Measurements from ENCODE around the gene CDX2.
"Not testable (repeated sequence)": the region's sequence is repeated elsewhere in the genome, so short reads cannot be mapped to it uniquely, and the experiment has no call there.

Gene CDX2

GRCh38 chr13:28012383-28012782, 43.3 kb upstream of the CDX2 start:
- H2AFZ ChIP-seq (ENCODE audit: low read depth, low read length): no peak overlapping the region
- no peaks in the 10 kb centered on the region for H3K4me1 ChIP-seq (ENCODE audit: control insufficient read depth, insufficient read depth, low read depth, low read length)
- peak overlapping the region; percentile 18 for H4K91ac ChIP-seq (ENCODE audit: low read length)
- WGBS: 82% methylated on average over 4 of the region's 4 CpGs
- no peak overlapping the region for H2BK15ac ChIP-seq (ENCODE audit: low read depth, poor library complexity, severe bottlenecking)
- H3K9ac ChIP-seq (ENCODE audit: low read length): no peak overlapping the region
- peaks cover 3 to 38% of the 10 kb centered on the region in 2 experiments for H3K27me3 ChIP-seq (ENCODE audit: control insufficient read depth in 1 of 2, insufficient read depth in 1 of 2, low read length in 2 of 2)
- no peak overlapping the region for H3K14ac ChIP-seq (ENCODE audit: low read length in 2 of 2)
- H4K8ac ChIP-seq (ENCODE audit: low read length): no peak overlapping the region
- H2BK120ac ChIP-seq (ENCODE audit: low read depth, low read length): no peak overlapping the region
- no peak overlapping the region for H3K4me3 ChIP-seq (ENCODE audit: insufficient read depth in 1 of 2, low read depth in 1 of 2, low read length in 2 of 2)
- H3K79me1 ChIP-seq (replicated peaks; ENCODE audit: low read length, poor library complexity, severe bottlenecking): no peaks in the 10 kb centered on the region
- H3K27ac ChIP-seq (ENCODE audit: low read length, poor library complexity, severe bottlenecking): no peak overlapping the region
- peak; percentile 14 for DNase-seq
- H2BK5ac ChIP-seq (ENCODE audit: low read depth, low read length, poor library complexity, severe bottlenecking): no peak overlapping the region
- H2AK5ac ChIP-seq (ENCODE audit: low read length, severe bottlenecking): no peak overlapping the region
- no peak overlapping the region for H2BK12ac ChIP-seq (ENCODE audit: low read length in 2 of 2)
- H3K4ac ChIP-seq (ENCODE audit: low read depth in 1 of 2, low read length in 2 of 2): no peak overlapping the region
- no peak overlapping the region for H3K18ac ChIP-seq (ENCODE audit: low read depth in 1 of 2, low read length in 2 of 2)
- H3K23ac ChIP-seq (ENCODE audit: low read length in 2 of 2): no peak overlapping the region
- no peaks in the 10 kb centered on the region for H3K9me3 ChIP-seq (ENCODE audit: control insufficient read depth, low read length)
- no peaks in the 10 kb centered on the region for H3K36me3 ChIP-seq (ENCODE audit: control insufficient read depth in 1 of 2, insufficient read depth in 2 of 2, low read depth in 1 of 2, low read length in 2 of 2)
- no peak overlapping the region for H3K4me2 ChIP-seq (ENCODE audit: low read length, poor library complexity, severe bottlenecking)

GRCh38 chr13:28010046-28010445, 40.9 kb upstream of the CDX2 start:
- no peak overlapping the region for H4K8ac ChIP-seq (ENCODE audit: low read length)
- peaks cover 3 to 37% of the 10 kb centered on the region in 2 experiments for H3K27me3 ChIP-seq (ENCODE audit: control insufficient read depth in 1 of 2, insufficient read depth in 1 of 2, low read length in 2 of 2)
- H3K9ac ChIP-seq (ENCODE audit: low read length): no peak overlapping the region
- H3K79me1 ChIP-seq (replicated peaks; ENCODE audit: low read length, poor library complexity, severe bottlenecking): no peaks in the 10 kb centered on the region
- H3K4ac ChIP-seq (ENCODE audit: low read depth in 1 of 2, low read length in 2 of 2): no peak overlapping the region
- no peak overlapping the region for H3K14ac ChIP-seq (ENCODE audit: low read length in 2 of 2)
- no peaks in the 10 kb centered on the region for H3K9me3 ChIP-seq (ENCODE audit: control insufficient read depth, low read length)
- H2BK5ac ChIP-seq (ENCODE audit: low read depth, low read length, poor library complexity, severe bottlenecking): no peak overlapping the region
- no peaks in the 10 kb centered on the region for H3K36me3 ChIP-seq (ENCODE audit: control insufficient read depth in 1 of 2, insufficient read depth in 2 of 2, low read depth in 1 of 2, low read length in 2 of 2)
- H4K91ac ChIP-seq (ENCODE audit: low read length): no peak overlapping the region
- no peaks in the 10 kb centered on the region for H3K4me1 ChIP-seq (ENCODE audit: control insufficient read depth, insufficient read depth, low read depth, low read length)
- no peak overlapping the region for H3K4me2 ChIP-seq (ENCODE audit: low read length, poor library complexity, severe bottlenecking)
- no peak overlapping the region for H3K4me3 ChIP-seq (ENCODE audit: insufficient read depth in 1 of 2, low read depth in 1 of 2, low read length in 2 of 2)
- WGBS: 68% methylated on average over 4 of the region's 5 CpGs
- no peak overlapping the region for H3K18ac ChIP-seq (ENCODE audit: low read depth in 1 of 2, low read length in 2 of 2)
- DNase-seq: no peak
- no peak overlapping the region for H3K27ac ChIP-seq (ENCODE audit: low read length, poor library complexity, severe bottlenecking)
- no peak overlapping the region for H2BK12ac ChIP-seq (ENCODE audit: low read length in 2 of 2)
- H2BK120ac ChIP-seq (ENCODE audit: low read depth, low read length): no peak overlapping the region
- no peak overlapping the region for H2AFZ ChIP-seq (ENCODE audit: low read depth, low read length)
- H2BK15ac ChIP-seq (ENCODE audit: low read depth, poor library complexity, severe bottlenecking): no peak overlapping the region
- no peak overlapping the region for H2AK5ac ChIP-seq (ENCODE audit: low read length, severe bottlenecking)
- no peak overlapping the region for H3K23ac ChIP-seq (ENCODE audit: low read length in 2 of 2)

- 100% methylated on average over 11 of the region's 13 CpGs for whole genome bisulfite sequencing
- H4K91ac ChIP-seq (ENCODE audit: low read length); H2AFZ ChIP-seq (ENCODE audit: low read depth, low read length); DNase-seq; H3K36me3 ChIP-seq (ENCODE audit: control insufficient read depth in 1 of 2, insufficient read depth in 2 of 2, low read depth in 1 of 2, low read length in 2 of 2); H3K4me2 ChIP-seq (ENCODE audit: low read length, poor library complexity, severe bottlenecking); H2BK15ac ChIP-seq (ENCODE audit: low read depth, poor library complexity, severe bottlenecking); H2BK12ac ChIP-seq (ENCODE audit: low read length in 2 of 2); H3K9me3 ChIP-seq (ENCODE audit: control insufficient read depth, low read length); H3K9ac ChIP-seq (ENCODE audit: low read length); H3K4me3 ChIP-seq (ENCODE audit: insufficient read depth in 1 of 2, low read depth in 1 of 2, low read length in 2 of 2); H2BK5ac ChIP-seq (ENCODE audit: low read depth, low read length, poor library complexity, severe bottlenecking); H3K4me1 ChIP-seq (ENCODE audit: control insufficient read depth, insufficient read depth, low read depth, low read length); H2AK5ac ChIP-seq (ENCODE audit: low read length, severe bottlenecking); H3K79me1 ChIP-seq (replicated peaks; ENCODE audit: low read length, poor library complexity, severe bottlenecking); H3K23ac ChIP-seq (ENCODE audit: low read length in 2 of 2); H3K14ac ChIP-seq (ENCODE audit: low read length in 2 of 2); H2BK120ac ChIP-seq (ENCODE audit: low read depth, low read length); H3K27ac ChIP-seq (ENCODE audit: low read length, poor library complexity, severe bottlenecking); H3K18ac ChIP-seq (ENCODE audit: low read depth in 1 of 2, low read length in 2 of 2); H4K8ac ChIP-seq (ENCODE audit: low read length); H3K4ac ChIP-seq (ENCODE audit: low read depth in 1 of 2, low read length in 2 of 2): not testable (repeated sequence)
- peaks cover 13 to 14% of the 10 kb centered on the region in 2 experiments for H3K27me3 ChIP-seq (ENCODE audit: control insufficient read depth in 1 of 2, insufficient read depth in 1 of 2, low read length in 2 of 2)
These were observed 35.9 kb upstream of the CDX2 start for GRCh38 chr13:28005016-28005415.

GRCh38 chr13:28002886-28003698, 34.0 kb upstream of the CDX2 start:
- no peak for DNase-seq
- no peak overlapping the region for H3K18ac ChIP-seq (ENCODE audit: low read depth in 1 of 2, low read length in 2 of 2)
- no peak overlapping the region for H3K14ac ChIP-seq (ENCODE audit: low read length in 2 of 2)
- WGBS: 96% methylated on average over 5 of the region's 6 CpGs
- H3K4me2 ChIP-seq (ENCODE audit: low read length, poor library complexity, severe bottlenecking): no peak overlapping the region
- H2BK12ac ChIP-seq (ENCODE audit: low read length in 2 of 2): no peak overlapping the region
- H2AFZ ChIP-seq (ENCODE audit: low read depth, low read length): no peak overlapping the region
- no peaks in the 10 kb centered on the region for H3K36me3 ChIP-seq (ENCODE audit: control insufficient read depth in 1 of 2, insufficient read depth in 2 of 2, low read depth in 1 of 2, low read length in 2 of 2)
- H3K27me3 ChIP-seq (ENCODE audit: control insufficient read depth in 1 of 2, insufficient read depth in 1 of 2, low read length in 2 of 2): peaks cover 4 to 12% of the 10 kb centered on the region in 2 experiments
- H2BK120ac ChIP-seq (ENCODE audit: low read depth, low read length): no peak overlapping the region
- H4K91ac ChIP-seq (ENCODE audit: low read length): no peak overlapping the region
- peaks cover 2% of the 10 kb centered on the region for H3K4me1 ChIP-seq (ENCODE audit: control insufficient read depth, insufficient read depth, low read depth, low read length)
- no peaks in the 10 kb centered on the region for H3K9me3 ChIP-seq (ENCODE audit: control insufficient read depth, low read length)
- no peak overlapping the region for H3K4me3 ChIP-seq (ENCODE audit: insufficient read depth in 1 of 2, low read depth in 1 of 2, low read length in 2 of 2)
- H3K79me1 ChIP-seq (replicated peaks; ENCODE audit: low read length, poor library complexity, severe bottlenecking): no peaks in the 10 kb centered on the region
- H2BK5ac ChIP-seq (ENCODE audit: low read depth, low read length, poor library complexity, severe bottlenecking): no peak overlapping the region
- H2AK5ac ChIP-seq (ENCODE audit: low read length, severe bottlenecking): no peak overlapping the region
- H4K8ac ChIP-seq (ENCODE audit: low read length): no peak overlapping the region
- no peak overlapping the region for H2BK15ac ChIP-seq (ENCODE audit: low read depth, poor library complexity, severe bottlenecking)
- H3K23ac ChIP-seq (ENCODE audit: low read length in 2 of 2): no peak overlapping the region
- no peak overlapping the region for H3K27ac ChIP-seq (ENCODE audit: low read length, poor library complexity, severe bottlenecking)
- H3K4ac ChIP-seq (ENCODE audit: low read depth in 1 of 2, low read length in 2 of 2): no peak overlapping the region
- no peak overlapping the region for H3K9ac ChIP-seq (ENCODE audit: low read length)
